Ovary (tissue), 3 donors: ENCODE measurements around the gene IGFL2.

Experiments used
- POLR2A ChIP-seq: fragments of 450-650 bp; IDR thresholded peaks from one replicate; pipeline ENCODE4 v1.6.1; 2017; ENCODE audit warnings: antibody characterized with exemption, mild to moderate bottlenecking, moderate library complexity
- TF ChIP-seq, protein P1 (sequence below), 3 donors: fragments of 450-650 bp in 2 of 3; fragments of 200-600 bp in 1 of 3; IDR thresholded peaks; one replicate each; pipeline versions ENCODE4 v1.5.1 to v1.8.0; 2016 to 2022; ENCODE audit warnings: antibody characterized with exemption in 3 of 3, mild to moderate bottlenecking in 1 of 3
- donor health status: DM: no; HTN: no; CAD: no.

- TF ChIP-seq POLR2A = no peak
- TF ChIP-seq, protein P1, sequence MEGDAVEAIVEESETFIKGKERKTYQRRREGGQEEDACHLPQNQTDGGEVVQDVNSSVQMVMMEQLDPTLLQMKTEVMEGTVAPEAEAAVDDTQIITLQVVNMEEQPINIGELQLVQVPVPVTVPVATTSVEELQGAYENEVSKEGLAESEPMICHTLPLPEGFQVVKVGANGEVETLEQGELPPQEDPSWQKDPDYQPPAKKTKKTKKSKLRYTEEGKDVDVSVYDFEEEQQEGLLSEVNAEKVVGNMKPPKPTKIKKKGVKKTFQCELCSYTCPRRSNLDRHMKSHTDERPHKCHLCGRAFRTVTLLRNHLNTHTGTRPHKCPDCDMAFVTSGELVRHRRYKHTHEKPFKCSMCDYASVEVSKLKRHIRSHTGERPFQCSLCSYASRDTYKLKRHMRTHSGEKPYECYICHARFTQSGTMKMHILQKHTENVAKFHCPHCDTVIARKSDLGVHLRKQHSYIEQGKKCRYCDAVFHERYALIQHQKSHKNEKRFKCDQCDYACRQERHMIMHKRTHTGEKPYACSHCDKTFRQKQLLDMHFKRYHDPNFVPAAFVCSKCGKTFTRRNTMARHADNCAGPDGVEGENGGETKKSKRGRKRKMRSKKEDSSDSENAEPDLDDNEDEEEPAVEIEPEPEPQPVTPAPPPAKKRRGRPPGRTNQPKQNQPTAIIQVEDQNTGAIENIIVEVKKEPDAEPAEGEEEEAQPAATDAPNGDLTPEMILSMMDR (IDR thresholded peaks at IDR 0.05) = no peak
These were observed 16.4 kb upstream of the IGFL2 start for GRCh38 chr19:46131485-46132143.
